GM12878 (cell line): ENCODE measurements around the gene GNL3. TPM values are rescaled to one million over a fixed set of nuclear protein-coding genes. Genes with fewer than 3 reads are reported as not detected.
A peak's percentile ranks its signal among the peaks of the same experiment; 100 is the strongest.

ENCODE experiments used
- ATF7 ChIP-seq: fragments of 450-650 bp; IDR thresholded peaks from 2 replicates; pipeline ENCODE4 v1.6.1; 2016; ENCODE audit warnings: low read depth, mild to moderate bottlenecking
- CBX5 ChIP-seq: sonication (generic); IDR thresholded peaks from 2 replicates; pipeline ENCODE4 v1.6.1; 2016; ENCODE audit warnings: low read depth, moderate library complexity, mild to moderate bottlenecking, inconsistent platforms
- CHD4 ChIP-seq: fragments of 200-600 bp; sonication (generic); IDR thresholded peaks from 2 replicates; pipeline ENCODE4 v1.6.1; 2016; ENCODE audit warnings: mild to moderate bottlenecking
- CREB1 ChIP-seq: IDR thresholded peaks from 2 replicates; pipeline ENCODE4 v1.6.1; 2012; ENCODE audit warnings: low read depth, mild to moderate bottlenecking, inconsistent platforms
- E2F8 ChIP-seq: fragments of 450-650 bp; IDR thresholded peaks from 2 replicates; pipeline ENCODE4 v1.6.1; 2018; ENCODE audit warnings: mild to moderate bottlenecking, low read depth, moderate library complexity; ENCODE audit not compliant: partially characterized antibody
- FOXK2 ChIP-seq: fragments of 450-650 bp; IDR thresholded peaks from 2 replicates; pipeline ENCODE4 v1.6.1; 2017; ENCODE audit warnings: mild to moderate bottlenecking, moderate library complexity
- MTA2 ChIP-seq: fragments of 450-650 bp; IDR thresholded peaks from 2 replicates; pipeline ENCODE4 v1.6.1; 2016; ENCODE audit warnings: low read depth, mild to moderate bottlenecking, moderate library complexity
- MYC ChIP-seq: IDR thresholded peaks from 2 replicates; pipeline ENCODE4 v1.6.1; 2011; ENCODE audit warnings: mild to moderate bottlenecking, low read length, moderate library complexity, inconsistent platforms; ENCODE audit not compliant: insufficient read depth, insufficient replicate concordance, insufficient read length, severe bottlenecking
- NFYB ChIP-seq: IDR thresholded peaks from 2 replicates; pipeline ENCODE4 v1.6.1; 2011; ENCODE audit warnings: low read depth, mild to moderate bottlenecking, low read length, improper control_type of control experiment, moderate library complexity; ENCODE audit not compliant: insufficient read depth
- NKRF ChIP-seq: fragments of 450-650 bp; conservative IDR thresholded peaks from 2 replicates; pipeline ENCODE4 v1.6.1; 2017; ENCODE audit warnings: mild to moderate bottlenecking, moderate library complexity
- POU2F2 ChIP-seq: IDR thresholded peaks from 3 replicates; pipeline ENCODE4 v1.6.1; 2011; ENCODE audit warnings: low read depth, mild to moderate bottlenecking, low read length, borderline replicate concordance
- RELA ChIP-seq: fragments of 450-650 bp; IDR thresholded peaks from 2 replicates; pipeline ENCODE4 v1.8.0; 2014; ENCODE audit warnings: borderline replicate concordance; ENCODE audit not compliant: partially characterized antibody
- RELB ChIP-seq: fragments of 450-650 bp; IDR thresholded peaks from 2 replicates; pipeline ENCODE4 v1.6.1; 2017; ENCODE audit warnings: low read depth, mild to moderate bottlenecking, moderate library complexity
- SMAD1 ChIP-seq: fragments of 450-650 bp; IDR thresholded peaks from 2 replicates; pipeline ENCODE4 v1.6.1; 2018; ENCODE audit warnings: mild to moderate bottlenecking, low read depth; ENCODE audit not compliant: partially characterized antibody
- SMC3 ChIP-seq: IDR thresholded peaks from 2 replicates; pipeline ENCODE4 v1.6.1; 2011; ENCODE audit warnings: low read length, improper control_type of control experiment, borderline replicate concordance
- STAT1 ChIP-seq: fragments of 450-650 bp; conservative IDR thresholded peaks from 2 replicates; pipeline ENCODE4 v1.6.1; 2014; ENCODE audit warnings: antibody characterized with exemption, mild to moderate bottlenecking
- STAT3 ChIP-seq: IDR thresholded peaks from 2 replicates; pipeline ENCODE4 v1.6.1; 2011; ENCODE audit warnings: low read depth, low read length, improper control_type of control experiment
- TARDBP ChIP-seq: IDR thresholded peaks from 2 replicates; pipeline ENCODE4 v1.6.1; 2016; ENCODE audit warnings: borderline replicate concordance
- TCF12 ChIP-seq: IDR thresholded peaks from 2 replicates; pipeline ENCODE4 v1.6.1; 2011; ENCODE audit warnings: low read depth, mild to moderate bottlenecking, low read length
- WRNIP1 ChIP-seq: IDR thresholded peaks from 2 replicates; pipeline ENCODE4 v1.6.1; 2011; ENCODE audit warnings: low read depth, low read length, improper control_type of control experiment, borderline replicate concordance
- ZNF24 ChIP-seq: fragments of 450-650 bp; IDR thresholded peaks from 2 replicates; pipeline ENCODE4 v1.6.1; 2017; ENCODE audit warnings: antibody characterized with exemption, mild to moderate bottlenecking
- ZNF384 ChIP-seq: IDR thresholded peaks from 2 replicates; pipeline ENCODE4 v1.6.1; 2012; ENCODE audit warnings: low read depth, mild to moderate bottlenecking, low read length, improper control_type of control experiment, borderline replicate concordance
- ZZZ3 ChIP-seq: IDR thresholded peaks from 2 replicates; pipeline ENCODE4 v1.6.1; 2011; ENCODE audit warnings: low read depth; ENCODE audit not compliant: control insufficient read depth, insufficient read length
- polyA plus RNA-seq, 11 experiments: library from polyadenylated mRNA; depleted of rRNA in 4 of 11; unstranded in 6 of 11; stranded (reverse) in 5 of 11; fragments of >200 nt; fragmentation: Nextera tagmentation in 4 of 11; fragmentation: Illumina TruSeq in 1 of 11; extraction: Ambion mirVana in 4 of 11; extraction: Trizol in 1 of 11; gene quantifications; 1 replicate in 1 of 11; 2 replicates in 10 of 11; pipeline versions ENCODE4 v1.2.1 to v1.2.3, GENCODE V29; 2011 to 2016; ENCODE audit warnings: inconsistent platforms in 2 of 11, missing spikeins in 2 of 11, low read depth in 1 of 11
- total RNA-seq, 4 experiments: library from RNA; depleted of rRNA in 3 of 4; stranded (reverse); fragments of >200 nt in 3 of 4; fragmentation: Illumina TruSeq in 1 of 4; extraction: Trizol in 1 of 4; gene quantifications; 2 replicates each; pipeline versions ENCODE4 v1.2.1 to v1.2.3, GENCODE V29; 2013 to 2021

GNL3 gene
- total and polyA plus RNA-seq, 10 of the 15 experiments (the other 5 are each of a cell fraction or from before 2014, with no cell fraction given) = 172 to 368 (median 257) TPM

- TF ChIP-seq STAT3 = no peak
- no peak for TF ChIP-seq SMAD1
- no peak for TF ChIP-seq ZZZ3
- no peak for TF ChIP-seq ATF7
- TF ChIP-seq CREB1 = peak; percentile 80
- TF ChIP-seq WRNIP1 = no peak
- no peak for TF ChIP-seq SMC3
- TF ChIP-seq NFYB = no peak
- TF ChIP-seq RELA = peak; percentile 42
- peak; percentile 62; the same call in 1 of the 3 replicates for TF ChIP-seq POU2F2
- TF ChIP-seq MYC = no peak
- TF ChIP-seq MTA2 = no peak
- no peak for TF ChIP-seq E2F8
- TF ChIP-seq NKRF = peak; percentile 100
- no peak for TF ChIP-seq TARDBP
- peak; percentile 88; the same call in 1 of the 2 replicates for TF ChIP-seq STAT1
- TF ChIP-seq ZNF384 = no peak
- no peak for TF ChIP-seq CBX5
- TF ChIP-seq FOXK2 = no peak
- TF ChIP-seq ZNF24 = 0 out of 2 replicates have a peak, but pooled peaks have one; percentile 25
- 0 out of 2 replicates have a peak, but pooled peaks have one; percentile 42 for TF ChIP-seq TCF12
- TF ChIP-seq CHD4 = no peak
- peak; percentile 70; the same call in 1 of the 2 replicates for TF ChIP-seq RELB
Observed at GRCh38 chr3:52705688-52706686, 20.2 kb downstream of the GNL3 start, which contains the start of the genes GLT8D1 and SPCS1 (continued).
